ENCODE data around the gene MTERF4.

GRCh38 chr2:241072151-241072550 is 29.9 kb downstream of the MTERF4 start:
- no peak for TF ChIP-seq CTCF (IDR thresholded peaks at IDR 0.05; ENCODE audit: low read depth, low read length)
- TF ChIP-seq POLR2A (IDR thresholded peaks at IDR 0.05; ENCODE audit: extremely low read depth, insufficient read length) = no peak
- no peak for TF ChIP-seq MAX (IDR thresholded peaks at IDR 0.05; ENCODE audit: low read depth, low read length)
- TF ChIP-seq MYC (IDR thresholded peaks at IDR 0.05; ENCODE audit: low read depth, low read length) = no peak
